ENCODE data around the gene TNIK. TPM values are rescaled to one million over a fixed set of nuclear protein-coding genes. Genes with fewer than 3 reads are reported as not detected.

The TNIK gene
- total and polyA plus RNA-seq, 2 of the 13 experiments (the other 11 are each of a cell fraction or from before 2014, with no cell fraction given) = 0.15 to 0.22 TPM

- H3K4me3 ChIP-seq (replicated peaks in 1 of 3; ENCODE audit: insufficient read depth in 1 of 3, low read depth in 2 of 3, low read length in 3 of 3) = no peak overlapping the region
- ChIA-PET CTCF (ENCODE audit: low intra/inter-chr PET ratio, low total read pairs) (no interaction called here), POLR2A (no interaction called here)
- peaks cover 18% of the 10 kb centered on the region for H3K4me1 ChIP-seq (ENCODE audit: insufficient read depth, low read length)
- H3K4me2 ChIP-seq (ENCODE audit: low read depth, low read length) = no peak overlapping the region
- H3K27ac ChIP-seq (ENCODE audit: extremely low read length, insufficient read depth, low read length) = no peak overlapping the region
- ATAC-seq = peak; percentile 72
- DNase-seq (ENCODE audit: low spot score) = no peak
- no peaks in the 10 kb centered on the region for H3K36me3 ChIP-seq (replicated peaks in 1 of 2; ENCODE audit: control insufficient read depth in 1 of 2, insufficient read depth in 2 of 2, low read length in 2 of 2)
- in situ Hi-C loops (cut with HindIII; ENCODE audit: extremely low pct_ligation_motif_present, low pct_unique_long_range_greater_than_20kb) = no loop called here
- H2AFZ ChIP-seq (ENCODE audit: low read length) = no peak overlapping the region
- FAIRE-seq = no peak
- intact Hi-C loops (cut with micrococcal nuclease; ENCODE audit: unreplicated experiment) = no loop called here
- 59% methylated on average over 6 of the region's 7 CpGs for WGBS (ENCODE audit: low lambda C conversion rate)
- H3K27me3 ChIP-seq (ENCODE audit: control insufficient read depth in 1 of 2, insufficient read depth in 2 of 2, low read length in 2 of 2) = no peaks in the 10 kb centered on the region
- H4K20me1 ChIP-seq (ENCODE audit: insufficient read depth, low read length) = no peaks in the 10 kb centered on the region
- no peak overlapping the region for H3K9ac ChIP-seq (ENCODE audit: insufficient read depth, low read depth, low read length)
- TF ChIP-seq HNF1A (IDR thresholded peaks at IDR 0.05; ENCODE audit: low read depth) (peak; percentile 61), HNF1A (CRISPR knock-in tag; IDR thresholded peaks at IDR 0.05; ENCODE audit: borderline replicate concordance) (no peak), HBP1 (CRISPR knock-in tag; IDR thresholded peaks at IDR 0.05; ENCODE audit: low read depth) (no peak), ZNF672 (CRISPR knock-in tag; IDR thresholded peaks at IDR 0.05) (no peak), HNF1B (CRISPR knock-in tag; IDR thresholded peaks at IDR 0.05) (peak; percentile 28; the same call in 1 of the 2 replicates), ZNF552 (CRISPR knock-in tag; IDR thresholded peaks at IDR 0.05; ENCODE audit: borderline replicate concordance) (no peak), RCOR2 (CRISPR knock-in tag; IDR thresholded peaks at IDR 0.05) (no peak)
- BruUV-seq (replicated peaks) = no TSS peak
- H3K9me3 ChIP-seq (ENCODE audit: low read length) = no peaks in the 10 kb centered on the region
- H3K79me2 ChIP-seq (ENCODE audit: insufficient read depth, low read length) = no peaks in the 10 kb centered on the region
These were observed 310.6 kb downstream of the TNIK start for GRCh38 chr3:171149526-171150116.

All from HepG2 (cell line).